HepG2 (cell line): ENCODE data around the gene UBL7. TPM values are rescaled to one million over a fixed set of nuclear protein-coding genes. Genes with fewer than 3 reads are reported as not detected.

ENCODE experiments used
- MXI1 ChIP-seq: IDR thresholded peaks from 3 replicates; pipeline ENCODE4 v1.6.1; 2012; ENCODE audit warnings: low read depth, low read length, inconsistent platforms, borderline replicate concordance
- PHF20 ChIP-seq: sonication (generic); formaldehyde crosslinking; IDR thresholded peaks from 2 replicates; pipeline ENCODE4 v1.5.0; 2020; ENCODE audit warnings: mild to moderate bottlenecking, missing genetic modification reagents
- U2AF1 ChIP-seq: fragments of 200-400 bp; formaldehyde crosslinking; optimal IDR thresholded peaks from 2 replicates; pipeline ENCODE3; 2017; ENCODE audit warnings: mild to moderate bottlenecking, low read depth, low read length
- ZIK1 ChIP-seq: sonication (generic); formaldehyde crosslinking; IDR thresholded peaks from 2 replicates; pipeline ENCODE4 v1.5.0; 2020; ENCODE audit warnings: mild to moderate bottlenecking, low read depth, missing genetic modification reagents, borderline replicate concordance
- ZNF234 ChIP-seq: sonication (generic); formaldehyde crosslinking; conservative IDR thresholded peaks from 2 replicates; pipeline ENCODE4 v1.5.1; 2020; ENCODE audit warnings: mild to moderate bottlenecking, missing genetic modification reagents
- ZNF337 ChIP-seq: sonication (generic); formaldehyde crosslinking; IDR thresholded peaks from 2 replicates; pipeline ENCODE4 v1.5.1; 2020; ENCODE audit warnings: missing genetic modification reagents, low read depth, mild to moderate bottlenecking, borderline replicate concordance
- ZNF556 ChIP-seq: sonication (generic); formaldehyde crosslinking; IDR thresholded peaks from 2 replicates; pipeline ENCODE4 v1.4.0; 2020; ENCODE audit warnings: mild to moderate bottlenecking, missing genetic modification reagents, borderline replicate concordance
- polyA plus RNA-seq, 8 experiments: library from polyadenylated mRNA; depleted of rRNA in 3 of 8; stranded (reverse) in 7 of 8; unstranded in 1 of 8; fragments of >200 nt; fragmentation: Illumina TruSeq in 4 of 8; extraction: Trizol in 4 of 8; gene quantifications; 2 replicates each; pipeline versions ENCODE4 v1.2.1 to v1.2.3, GENCODE V29; 2011 to 2016; ENCODE audit warnings: low read depth in 4 of 8, missing spikeins in 1 of 8, mixed read lengths in 1 of 8; ENCODE audit not compliant: insufficient read depth in 1 of 8
- total RNA-seq, 5 experiments: library from RNA; depleted of rRNA; stranded (reverse); fragments of >200 nt; fragmentation: Illumina TruSeq; extraction: Trizol; gene quantifications; 2 replicates each; pipeline ENCODE4 v1.2.3, GENCODE V29; 2016; ENCODE audit warnings: low read depth in 1 of 5
- TF ChIP-seq, protein P1 (sequence below): IDR thresholded peaks from 2 replicates; pipeline ENCODE4 v1.6.1; 2016; ENCODE audit warnings: mild to moderate bottlenecking, missing biosample characterization, missing genetic modification reagents
- TF ChIP-seq, protein P2 (sequence below): fragments of 450-650 bp; IDR thresholded peaks from 2 replicates; pipeline ENCODE4 v1.6.1; 2016
- TF ChIP-seq, protein P3 (sequence below): sonication (generic); formaldehyde crosslinking; IDR thresholded peaks from 2 replicates; pipeline ENCODE4 v1.4.0; 2020; ENCODE audit warnings: missing genetic modification reagents
- TF ChIP-seq, protein P4 (sequence below): sonication (generic); formaldehyde crosslinking; IDR thresholded peaks from 2 replicates; pipeline ENCODE4 v1.4.0; 2020; ENCODE audit warnings: mild to moderate bottlenecking, low read depth, missing genetic modification reagents
- TF ChIP-seq, protein P5 (sequence below), 2 experiments: fragments of 450-650 bp in 1 of 2; sonication (generic) in 1 of 2; formaldehyde crosslinking in 1 of 2; IDR thresholded peaks; 2 replicates each; pipeline versions ENCODE4 v1.6.1 to v1.8.0; 2016 to 2022; ENCODE audit warnings: antibody characterized with exemption in 1 of 2, mild to moderate bottlenecking in 1 of 2, missing genetic modification reagents in 1 of 2

The UBL7 gene
- total and polyA plus RNA-seq, 2 of the 13 experiments (the other 11 are each of a cell fraction or from before 2014, with no cell fraction given): 55.0 to 63.5 TPM

DNA sequence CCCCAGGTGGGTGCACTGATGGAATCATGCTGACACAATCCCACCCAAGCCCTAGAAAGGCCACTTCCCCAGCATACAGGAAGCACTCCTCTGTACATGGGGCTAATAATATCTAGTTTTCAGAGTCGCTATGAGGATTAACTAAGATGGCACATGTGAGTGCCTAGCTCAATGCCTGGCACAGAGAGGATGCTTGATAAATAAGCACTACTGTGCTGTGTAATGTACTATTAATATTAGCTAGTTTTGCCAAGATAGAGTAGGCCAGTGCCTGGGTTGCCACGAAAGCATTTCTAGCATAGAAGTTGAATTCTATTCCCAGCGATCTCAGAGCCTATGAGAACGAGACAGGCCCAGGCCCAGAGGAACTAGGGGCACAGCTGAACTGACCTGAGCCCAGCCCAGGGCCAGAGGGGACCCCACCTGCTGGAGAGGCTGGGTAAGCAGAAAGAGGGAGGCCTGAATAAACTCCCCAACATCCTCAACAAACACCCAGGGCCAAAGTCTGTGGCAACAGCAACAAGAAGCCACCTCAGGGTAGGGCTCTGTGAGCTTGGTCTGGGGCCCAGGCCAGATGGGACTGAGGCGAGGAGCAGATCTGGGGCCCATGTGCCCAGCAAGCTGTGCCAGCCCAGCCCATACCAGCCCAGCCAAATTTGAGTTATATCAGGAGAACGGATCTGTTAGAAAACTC, 19.6 kb downstream of the UBL7 start (continued):
- TF ChIP-seq MXI1: no peak; the same call in 2 of the 3 replicates
- TF ChIP-seq, protein P1, sequence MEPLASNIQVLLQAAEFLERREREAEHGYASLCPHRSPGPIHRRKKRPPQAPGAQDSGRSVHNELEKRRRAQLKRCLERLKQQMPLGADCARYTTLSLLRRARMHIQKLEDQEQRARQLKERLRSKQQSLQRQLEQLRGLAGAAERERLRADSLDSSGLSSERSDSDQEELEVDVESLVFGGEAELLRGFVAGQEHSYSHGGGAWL: no peak
- TF ChIP-seq ZIK1 (CRISPR knock-in tag): 0 out of 2 replicates have a peak, but pooled peaks have one; percentile 40
- no peak for TF ChIP-seq ZNF234 (CRISPR knock-in tag)
- TF ChIP-seq, protein P2, sequence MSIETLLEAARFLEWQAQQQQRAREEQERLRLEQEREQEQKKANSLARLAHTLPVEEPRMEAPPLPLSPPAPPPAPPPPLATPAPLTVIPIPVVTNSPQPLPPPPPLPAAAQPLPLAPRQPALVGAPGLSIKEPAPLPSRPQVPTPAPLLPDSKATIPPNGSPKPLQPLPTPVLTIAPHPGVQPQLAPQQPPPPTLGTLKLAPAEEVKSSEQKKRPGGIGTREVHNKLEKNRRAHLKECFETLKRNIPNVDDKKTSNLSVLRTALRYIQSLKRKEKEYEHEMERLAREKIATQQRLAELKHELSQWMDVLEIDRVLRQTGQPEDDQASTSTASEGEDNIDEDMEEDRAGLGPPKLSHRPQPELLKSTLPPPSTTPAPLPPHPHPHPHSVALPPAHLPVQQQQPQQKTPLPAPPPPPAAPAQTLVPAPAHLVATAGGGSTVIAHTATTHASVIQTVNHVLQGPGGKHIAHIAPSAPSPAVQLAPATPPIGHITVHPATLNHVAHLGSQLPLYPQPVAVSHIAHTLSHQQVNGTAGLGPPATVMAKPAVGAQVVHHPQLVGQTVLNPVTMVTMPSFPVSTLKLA: no peak
- TF ChIP-seq, protein P3, sequence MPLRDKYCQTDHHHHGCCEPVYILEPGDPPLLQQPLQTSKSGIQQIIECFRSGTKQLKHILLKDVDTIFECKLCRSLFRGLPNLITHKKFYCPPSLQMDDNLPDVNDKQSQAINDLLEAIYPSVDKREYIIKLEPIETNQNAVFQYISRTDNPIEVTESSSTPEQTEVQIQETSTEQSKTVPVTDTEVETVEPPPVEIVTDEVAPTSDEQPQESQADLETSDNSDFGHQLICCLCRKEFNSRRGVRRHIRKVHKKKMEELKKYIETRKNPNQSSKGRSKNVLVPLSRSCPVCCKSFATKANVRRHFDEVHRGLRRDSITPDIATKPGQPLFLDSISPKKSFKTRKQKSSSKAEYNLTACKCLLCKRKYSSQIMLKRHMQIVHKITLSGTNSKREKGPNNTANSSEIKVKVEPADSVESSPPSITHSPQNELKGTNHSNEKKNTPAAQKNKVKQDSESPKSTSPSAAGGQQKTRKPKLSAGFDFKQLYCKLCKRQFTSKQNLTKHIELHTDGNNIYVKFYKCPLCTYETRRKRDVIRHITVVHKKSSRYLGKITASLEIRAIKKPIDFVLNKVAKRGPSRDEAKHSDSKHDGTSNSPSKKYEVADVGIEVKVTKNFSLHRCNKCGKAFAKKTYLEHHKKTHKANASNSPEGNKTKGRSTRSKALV (CRISPR knock-in tag): no peak
- no peak for TF ChIP-seq U2AF1
- TF ChIP-seq ZNF337: no peak
- 0 out of 2 replicates have a peak, but pooled peaks have one; percentile 26 for TF ChIP-seq PHF20
- TF ChIP-seq, protein P4, sequence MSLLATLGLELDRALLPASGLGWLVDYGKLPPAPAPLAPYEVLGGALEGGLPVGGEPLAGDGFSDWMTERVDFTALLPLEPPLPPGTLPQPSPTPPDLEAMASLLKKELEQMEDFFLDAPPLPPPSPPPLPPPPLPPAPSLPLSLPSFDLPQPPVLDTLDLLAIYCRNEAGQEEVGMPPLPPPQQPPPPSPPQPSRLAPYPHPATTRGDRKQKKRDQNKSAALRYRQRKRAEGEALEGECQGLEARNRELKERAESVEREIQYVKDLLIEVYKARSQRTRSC (CRISPR knock-in tag): no peak
- no peak for TF ChIP-seq ZNF556 (CRISPR knock-in tag)
- TF ChIP-seq, protein P5, sequence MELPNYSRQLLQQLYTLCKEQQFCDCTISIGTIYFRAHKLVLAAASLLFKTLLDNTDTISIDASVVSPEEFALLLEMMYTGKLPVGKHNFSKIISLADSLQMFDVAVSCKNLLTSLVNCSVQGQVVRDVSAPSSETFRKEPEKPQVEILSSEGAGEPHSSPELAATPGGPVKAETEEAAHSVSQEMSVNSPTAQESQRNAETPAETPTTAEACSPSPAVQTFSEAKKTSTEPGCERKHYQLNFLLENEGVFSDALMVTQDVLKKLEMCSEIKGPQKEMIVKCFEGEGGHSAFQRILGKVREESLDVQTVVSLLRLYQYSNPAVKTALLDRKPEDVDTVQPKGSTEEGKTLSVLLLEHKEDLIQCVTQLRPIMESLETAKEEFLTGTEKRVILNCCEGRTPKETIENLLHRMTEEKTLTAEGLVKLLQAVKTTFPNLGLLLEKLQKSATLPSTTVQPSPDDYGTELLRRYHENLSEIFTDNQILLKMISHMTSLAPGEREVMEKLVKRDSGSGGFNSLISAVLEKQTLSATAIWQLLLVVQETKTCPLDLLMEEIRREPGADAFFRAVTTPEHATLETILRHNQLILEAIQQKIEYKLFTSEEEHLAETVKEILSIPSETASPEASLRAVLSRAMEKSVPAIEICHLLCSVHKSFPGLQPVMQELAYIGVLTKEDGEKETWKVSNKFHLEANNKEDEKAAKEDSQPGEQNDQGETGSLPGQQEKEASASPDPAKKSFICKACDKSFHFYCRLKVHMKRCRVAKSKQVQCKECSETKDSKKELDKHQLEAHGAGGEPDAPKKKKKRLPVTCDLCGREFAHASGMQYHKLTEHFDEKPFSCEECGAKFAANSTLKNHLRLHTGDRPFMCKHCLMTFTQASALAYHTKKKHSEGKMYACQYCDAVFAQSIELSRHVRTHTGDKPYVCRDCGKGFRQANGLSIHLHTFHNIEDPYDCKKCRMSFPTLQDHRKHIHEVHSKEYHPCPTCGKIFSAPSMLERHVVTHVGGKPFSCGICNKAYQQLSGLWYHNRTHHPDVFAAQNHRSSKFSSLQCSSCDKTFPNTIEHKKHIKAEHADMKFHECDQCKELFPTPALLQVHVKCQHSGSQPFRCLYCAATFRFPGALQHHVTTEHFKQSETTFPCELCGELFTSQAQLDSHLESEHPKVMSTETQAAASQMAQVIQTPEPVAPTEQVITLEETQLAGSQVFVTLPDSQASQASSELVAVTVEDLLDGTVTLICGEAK (IDR thresholded peaks at IDR 0.05): no peak
- TF ChIP-seq, protein P5 (CRISPR knock-in tag; IDR thresholded peaks at IDR 0.05): no peak
